SK-N-SH (cell line): Measurements from ENCODE around the gene CKAP2L.

Experiments used
- CTCF ChIP-seq: fragments of 200-600 bp; sonication (generic); IDR thresholded peaks from 2 replicates; pipeline ENCODE4 v1.6.1; 2017; ENCODE audit warnings: antibody characterized with exemption, mild to moderate bottlenecking, moderate library complexity
- MXI1 ChIP-seq: IDR thresholded peaks from 2 replicates; pipeline ENCODE4 v1.6.1; 2012; ENCODE audit warnings: mild to moderate bottlenecking, low read depth, low read length, improper control_type of control experiment
- PBX3 ChIP-seq: IDR thresholded peaks from 2 replicates; pipeline ENCODE4; 2012
- POLR2AphosphoS5 ChIP-seq: IDR thresholded peaks from 2 replicates; pipeline ENCODE4 v1.6.1; 2012; ENCODE audit warnings: low read depth, low read length
- USF2 ChIP-seq: fragments of 150-350 bp; IDR thresholded peaks from 2 replicates; pipeline ENCODE4 v1.6.1; 2017; ENCODE audit warnings: antibody characterized with exemption, low read length, low read depth, borderline replicate concordance

GRCh38 chr2:112724591-112725525 lies 39.6 kb downstream of the CKAP2L start:
- TF ChIP-seq PBX3 (no peak), CTCF (peak; percentile 31; the same call in 1 of the 2 replicates), MXI1 (no peak), USF2 (no peak), POLR2AphosphoS5 (no peak)
